Erythroblast (primary cell): ENCODE measurements around the gene FILIP1L.

ENCODE experiments used
- DNase-seq, 2 experiments: peaks; one replicate each; lab custom pipeline; 2025; lab: John Stamatoyannopoulos, UW
- GATA1 ChIP-seq: IDR thresholded peaks from 2 replicates; pipeline ENCODE4 v1.6.1; 2011; ENCODE audit warnings: low read depth, mild to moderate bottlenecking, control low read depth, low read length, moderate library complexity
- POLR2A ChIP-seq: IDR thresholded peaks from 2 replicates; pipeline ENCODE4 v1.6.1; 2011; ENCODE audit warnings: mild to moderate bottlenecking, low read length

Gene FILIP1L

GRCh38 chr3:99838755-99839154 is 275.5 kb downstream of the FILIP1L start:
- DNase-seq = no peak
- no peak for TF ChIP-seq GATA1
- no peak for TF ChIP-seq POLR2A

- TF ChIP-seq GATA1 (no peak), POLR2A (no peak)
- DNase-seq = no peak
Observed at GRCh38 chr3:99837715-99838114, 276.6 kb downstream of the FILIP1L start.

DNA sequence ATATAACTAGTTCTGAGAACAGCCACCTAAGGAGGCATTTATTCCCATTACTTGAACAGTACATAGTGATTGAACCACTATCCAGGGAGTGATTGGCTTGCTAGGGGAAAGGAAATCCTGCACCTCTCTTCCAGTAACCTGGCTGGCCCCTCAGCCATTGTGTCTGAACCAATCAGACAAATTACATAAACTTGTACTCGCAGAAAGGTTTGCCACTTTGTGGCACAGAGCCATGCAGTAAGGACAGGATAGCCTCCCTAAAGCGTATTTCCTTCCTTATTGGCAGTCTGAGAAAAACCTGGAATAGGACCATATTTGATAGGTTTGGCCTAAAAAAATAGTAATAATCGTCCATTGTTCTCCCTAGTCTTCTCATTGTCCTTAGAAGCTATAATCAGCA is 277.6 kb downstream of the FILIP1L start:
- no peak for TF ChIP-seq GATA1
- no peak for TF ChIP-seq POLR2A
- DNase-seq = no peak

DNA sequence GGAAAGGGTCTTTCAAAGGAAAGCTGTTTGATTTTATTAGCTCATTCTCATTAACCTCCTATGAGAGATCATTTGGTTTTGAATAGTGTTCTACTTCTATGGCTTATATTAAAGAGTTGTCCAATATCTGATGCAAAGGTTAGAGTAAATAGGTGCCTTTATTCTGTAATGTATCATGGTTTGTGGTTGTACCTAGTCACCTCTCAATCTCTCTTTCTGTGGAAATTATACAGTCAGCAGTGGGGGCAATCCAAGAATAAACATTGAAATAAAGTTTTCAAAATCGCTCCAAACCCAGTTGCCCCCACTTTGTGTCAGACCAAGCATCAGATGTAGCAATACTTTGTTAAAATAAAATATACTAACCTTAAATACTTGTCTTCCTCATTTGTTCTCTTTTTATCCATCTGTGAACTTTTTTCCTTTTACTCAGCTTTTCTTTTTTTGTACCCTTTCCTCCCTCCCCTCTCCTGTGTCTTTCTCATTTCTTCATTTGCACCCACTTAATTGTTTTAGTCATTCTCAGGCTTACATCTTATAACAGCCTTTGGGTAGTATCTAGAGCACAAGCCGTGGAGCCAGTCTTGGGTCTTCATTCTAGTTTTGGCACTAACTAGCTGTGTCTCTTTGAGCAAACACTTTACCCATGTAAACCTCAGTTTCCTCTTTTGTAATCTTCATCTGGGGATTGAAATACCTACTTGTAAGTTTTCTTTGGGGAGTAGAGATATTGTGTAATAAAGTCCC is 279.9 kb downstream of the FILIP1L start:
- TF ChIP-seq POLR2A (no peak), GATA1 (no peak)
- DNase-seq = no peak

- peak; percentile 7 to 21 for DNase-seq
- TF ChIP-seq GATA1 (no peak), POLR2A (no peak)
Observed at GRCh38 chr3:99833617-99834205, 280.6 kb downstream of the FILIP1L start.

DNA sequence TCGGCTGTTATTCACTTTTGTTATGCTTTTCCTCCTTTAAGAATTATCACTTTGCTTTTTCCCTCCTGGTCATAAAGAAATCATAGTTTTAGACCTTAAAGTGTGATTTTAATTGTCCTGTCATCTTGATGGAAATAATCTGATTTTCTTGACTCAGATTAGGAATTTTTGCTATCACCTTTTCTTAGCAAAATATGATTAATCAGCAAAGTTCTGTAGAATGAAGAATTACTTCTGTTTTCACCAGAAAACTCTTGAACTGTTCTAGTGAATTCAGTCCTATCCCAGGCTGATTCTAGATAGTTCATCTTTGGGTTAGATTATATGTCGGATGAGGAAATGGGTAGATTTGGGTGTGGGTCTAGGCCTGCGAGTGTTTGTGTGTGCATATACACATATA is 284.5 kb downstream of the FILIP1L start:
- DNase-seq = no peak
- no peak for TF ChIP-seq GATA1
- no peak for TF ChIP-seq POLR2A

- TF ChIP-seq POLR2A (no peak), GATA1 (no peak)
- peak; percentile 72 to 74 for DNase-seq
Observed at GRCh38 chr3:99825004-99825640, 289.2 kb downstream of the FILIP1L start.

GRCh38 chr3:99823723-99824711 is 290.3 kb downstream of the FILIP1L start:
- DNase-seq = peak in 1 of 2 experiments; percentile 19

DNA sequence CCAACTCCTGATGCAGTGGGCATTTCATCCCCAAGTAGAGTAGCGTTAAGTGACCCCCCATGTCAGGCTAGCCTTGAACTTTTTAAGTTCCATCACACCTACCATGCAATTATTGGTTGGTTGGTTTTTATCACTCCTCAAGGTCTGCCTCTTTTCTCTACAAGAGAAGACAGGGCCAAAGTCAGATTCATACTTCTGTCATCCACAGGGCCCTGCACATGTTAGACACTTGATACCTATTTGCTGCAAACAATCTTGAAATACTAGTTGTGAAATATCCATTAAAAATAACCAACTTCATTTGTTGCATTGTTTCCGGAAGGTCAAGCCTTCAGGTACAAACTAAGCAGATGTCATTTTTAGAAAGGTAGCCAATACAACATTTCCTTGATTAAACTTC is 295.5 kb downstream of the FILIP1L start:
- peak in 1 of 2 experiments; percentile 7 for DNase-seq
- TF ChIP-seq POLR2A (no peak), GATA1 (no peak)

More at GRCh38 chr3:99823723-99824711, 290.3 kb downstream of the FILIP1L start:
- TF ChIP-seq POLR2A (no peak), GATA1 (no peak)

GRCh38 chr3:99817437-99818240 is 296.7 kb downstream of the FILIP1L start, which contains the start of gene CMSS1:
CMSS1 (plus strand) TSS chr3:99817862.
- TF ChIP-seq GATA1 (no peak), POLR2A (peak; percentile 83)
- DNase-seq = peak; percentile 94 to 96

DNA sequence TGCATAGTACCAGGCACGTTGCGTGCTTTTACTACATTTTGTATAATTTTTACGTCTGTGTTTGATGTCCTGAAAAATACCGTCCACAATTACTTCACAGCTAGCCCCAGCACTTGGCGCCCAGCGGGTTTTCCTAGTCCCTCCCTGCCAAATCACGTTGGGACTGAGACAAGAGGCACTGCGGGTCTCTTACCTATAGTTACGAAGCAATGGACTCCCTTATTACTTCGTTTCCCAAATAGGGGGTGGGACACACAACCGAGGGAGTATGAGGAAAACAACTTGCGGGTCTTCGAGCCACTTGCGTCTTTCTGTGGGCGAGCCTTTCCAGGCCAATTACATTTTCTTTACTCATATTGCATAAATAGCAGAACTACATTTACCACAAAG is 297.3 kb downstream of the FILIP1L start:
- TF ChIP-seq POLR2A (no peak), GATA1 (no peak)
- DNase-seq = peak in 1 of 2 experiments; percentile 66

GRCh38 chr3:99810403-99810802 is 303.9 kb downstream of the FILIP1L start:
- TF ChIP-seq POLR2A (no peak), GATA1 (no peak)

GRCh38 chr3:99809565-99809964 is 304.7 kb downstream of the FILIP1L start:
- DNase-seq = no peak
- TF ChIP-seq POLR2A (no peak), GATA1 (no peak)

More at GRCh38 chr3:99810403-99810802, 303.9 kb downstream of the FILIP1L start:
- DNase-seq = no peak
